Uterus (tissue), 4 donors: ENCODE results near the gene CPNE9. TPM values are rescaled to one million over a fixed set of nuclear protein-coding genes. Genes with fewer than 3 reads are reported as not detected.

Experiments used
- DNase-seq, 2 donors: peaks; one replicate each; pipeline ENCODE4 v3.0.0-alpha.2; 2019 to 2020
- H3K27ac ChIP-seq, 2 donors: fragments of 200-600 bp; sonication (generic); 1 replicate in 1 of 2; 2 replicates in 1 of 2; pipeline ENCODE4 v1.5.1; 2016 to 2018
- H3K27me3 ChIP-seq, 2 donors: fragments of 200-600 bp; sonication (generic); one replicate each; pipeline ENCODE4 v1.5.1; 2018 to 2019; ENCODE audit warnings: control low read depth in 1 of 2
- H3K36me3 ChIP-seq, 2 donors: fragments of 200-600 bp; sonication (generic); one replicate each; pipeline ENCODE4 v1.5.1; 2019; ENCODE audit warnings: control low read depth in 1 of 2
- H3K4me1 ChIP-seq, 2 donors: fragments of 200-600 bp; sonication (generic); one replicate each; pipeline ENCODE4 v1.5.1; 2018 to 2019; ENCODE audit warnings: control low read depth in 1 of 2
- H3K4me3 ChIP-seq, 2 donors: fragments of 200-600 bp; sonication (generic); 1 replicate in 1 of 2; 2 replicates in 1 of 2; pipeline ENCODE4 v1.5.1; 2018 to 2019; ENCODE audit warnings: mild to moderate bottlenecking in 1 of 2
- H3K9me3 ChIP-seq, 2 donors: fragments of 200-600 bp; sonication (generic); one replicate each; pipeline ENCODE4 v1.5.1; 2019; ENCODE audit warnings: control low read depth in 1 of 2
- CTCF ChIP-seq, 4 experiments: fragments of 200-600 bp in 2 of 4; fragments of 450-650 bp in 2 of 4; sonication (generic) in 2 of 4; IDR thresholded peaks; one replicate each; pipeline ENCODE4 v1.5.1; 2016 to 2019; ENCODE audit warnings: antibody characterized with exemption in 4 of 4, mild to moderate bottlenecking in 2 of 4, moderate library complexity in 1 of 4
- POLR2A ChIP-seq, 2 donors: fragments of 450-650 bp; IDR thresholded peaks; one replicate each; pipeline ENCODE4 v1.6.1; 2016; ENCODE audit warnings: antibody characterized with exemption in 2 of 2, mild to moderate bottlenecking in 1 of 2, moderate library complexity in 1 of 2
- intact Hi-C: fragments of 100-400 bp; cut with DNase I; formaldehyde crosslinking; loops from one replicate; pipeline ENCODE4 v1.15.1; 2023; ENCODE audit warnings: low total_unique reads
- total RNA-seq, 4 donors: library from RNA; depleted of rRNA in 3 of 4; stranded (reverse); fragments of >200 nt in 3 of 4; gene quantifications; one replicate each; pipeline versions ENCODE4 v1.1.0 to v1.2.4, GENCODE V29; 2014 to 2023
- donor health status: DM: yes; HTN: yes; CAD: no.

The CPNE9 gene
- total RNA-seq, 4 donors from 2014 or later, result not detected

- H3K27me3 ChIP-seq, result no peaks in the 10 kb centered on the region
- no peaks in the 10 kb centered on the region for H3K36me3 ChIP-seq
- no peak overlapping the region for H3K4me3 ChIP-seq
- DNase-seq, result no peak
- H3K9me3 ChIP-seq, result no peaks in the 10 kb centered on the region
- intact Hi-C loops, result no loop called here
- no peak overlapping the region for H3K27ac ChIP-seq
- H3K4me1 ChIP-seq, result no peaks in the 10 kb centered on the region
- no peak for TF ChIP-seq POLR2A (IDR thresholded peaks at IDR 0.05)
- no peak for TF ChIP-seq CTCF (IDR thresholded peaks at IDR 0.05)
Measured at GRCh38 chr3:9682096-9682495, 21.5 kb upstream of the CPNE9 start.

- Histone ChIP-seq H3K4me1 (no peaks in the 10 kb centered on the region), H3K36me3 (no peaks in the 10 kb centered on the region), H3K27me3 (no peaks in the 10 kb centered on the region), H3K9me3 (no peaks in the 10 kb centered on the region), H3K27ac (no peak overlapping the region), H3K4me3 (no peak overlapping the region)
- intact Hi-C loops, result no loop called here
- TF ChIP-seq CTCF (IDR thresholded peaks at IDR 0.05) (no peak), POLR2A (IDR thresholded peaks at IDR 0.05) (no peak)
- DNase-seq, result no peak
Measured at GRCh38 chr3:9683426-9683825, 20.2 kb upstream of the CPNE9 start.

- Histone ChIP-seq H3K9me3 (no peaks in the 10 kb centered on the region), H3K27ac (no peak overlapping the region), H3K4me3 (no peak overlapping the region), H3K36me3 (no peaks in the 10 kb centered on the region), H3K27me3 (no peaks in the 10 kb centered on the region), H3K4me1 (no peaks in the 10 kb centered on the region)
- no peak for DNase-seq
- TF ChIP-seq POLR2A (IDR thresholded peaks at IDR 0.05), result no peak
- no peak for TF ChIP-seq CTCF (IDR thresholded peaks at IDR 0.05)
- intact Hi-C loops, result no loop called here
Measured at GRCh38 chr3:9685216-9686049, 18.2 kb upstream of the CPNE9 start.

GRCh38 chr3:9686050-9686550 lies 17.5 kb upstream of the CPNE9 start:
- no peak overlapping the region for H3K27ac ChIP-seq
- intact Hi-C loops, result no loop called here
- no peak for TF ChIP-seq CTCF (IDR thresholded peaks at IDR 0.05)
- TF ChIP-seq POLR2A (IDR thresholded peaks at IDR 0.05), result no peak

GRCh38 chr3:9686703-9687102 lies 16.9 kb upstream of the CPNE9 start:
- no peaks in the 10 kb centered on the region for H3K27me3 ChIP-seq
- TF ChIP-seq CTCF (IDR thresholded peaks at IDR 0.05) (no peak), POLR2A (IDR thresholded peaks at IDR 0.05) (no peak)
- no peaks in the 10 kb centered on the region for H3K9me3 ChIP-seq
- H3K4me3 ChIP-seq, result no peak overlapping the region
- no peak for DNase-seq
- intact Hi-C loops, result no loop called here
- H3K36me3 ChIP-seq, result no peaks in the 10 kb centered on the region
- H3K27ac ChIP-seq, result no peak overlapping the region
- H3K4me1 ChIP-seq, result no peaks in the 10 kb centered on the region

More at GRCh38 chr3:9686050-9686550, 17.5 kb upstream of the CPNE9 start:
- Histone ChIP-seq H3K9me3 (no peaks in the 10 kb centered on the region), H3K27me3 (no peaks in the 10 kb centered on the region), H3K4me3 (no peak overlapping the region), H3K4me1 (no peaks in the 10 kb centered on the region), H3K36me3 (no peaks in the 10 kb centered on the region)
- no peak for DNase-seq
